ENCODE measurements around the gene ACOT11. TPM values are rescaled to one million over a fixed set of nuclear protein-coding genes. Genes with fewer than 3 reads are reported as not detected.

ACOT11 gene
- total and polyA plus RNA-seq, 2 of the 13 experiments (the other 11 are each of a cell fraction or from before 2014, with no cell fraction given): 2.6 to 3.3 TPM

GRCh38 chr1:54547601-54548388 lies at the start of gene ACOT11 (continued):
- TF ChIP-seq CSRNP2 (CRISPR knock-in tag; conservative IDR thresholded peaks at IDR 0.05; ENCODE audit: low read depth) (no peak), ARNT2 (CRISPR knock-in tag; IDR thresholded peaks at IDR 0.05; ENCODE audit: low read depth) (no peak), ZNF569 (CRISPR knock-in tag; IDR thresholded peaks at IDR 0.05; ENCODE audit: borderline replicate concordance) (no peak), BRD4 (CRISPR knock-in tag; IDR thresholded peaks at IDR 0.05) (no peak), ZFP91 (CRISPR knock-in tag; IDR thresholded peaks at IDR 0.05; ENCODE audit: borderline replicate concordance) (peak; percentile 66), HNRNPL (IDR thresholded peaks at IDR 0.05; ENCODE audit: low read depth, low read length) (peak; percentile 96), STAG1 (CRISPR knock-in tag; IDR thresholded peaks at IDR 0.05) (peak; percentile 23), NCOA2 (CRISPR knock-in tag; IDR thresholded peaks at IDR 0.05) (no peak), ZNF20 (CRISPR knock-in tag; IDR thresholded peaks at IDR 0.05) (no peak), MAFK (conservative IDR thresholded peaks at IDR 0.05 in 1 of 2, IDR thresholded peaks at IDR 0.05 in 1 of 2; ENCODE audit: low read length in 2 of 2) (no peak), PAWR (CRISPR knock-in tag; IDR thresholded peaks at IDR 0.05; ENCODE audit: borderline replicate concordance) (no peak), ZNF275 (CRISPR knock-in tag; IDR thresholded peaks at IDR 0.05; ENCODE audit: borderline replicate concordance) (no peak), ZNF660 (CRISPR knock-in tag; IDR thresholded peaks at IDR 0.05; ENCODE audit: borderline replicate concordance, low read depth) (no peak), PATZ1 (CRISPR knock-in tag; IDR thresholded peaks at IDR 0.05) (peak; percentile 42; the same call in 1 of the 2 replicates), FLYWCH1 (CRISPR knock-in tag; IDR thresholded peaks at IDR 0.05) (no peak), HCFC1 (IDR thresholded peaks at IDR 0.05; ENCODE audit: low read depth, low read length) (no peak), PHF8 (CRISPR knock-in tag; IDR thresholded peaks at IDR 0.05) (0 out of 2 replicates have a peak, but pooled peaks have one; percentile 25), HOXA9 (CRISPR knock-in tag; IDR thresholded peaks at IDR 0.05; ENCODE audit: borderline replicate concordance) (no peak), ZNF281 (CRISPR knock-in tag; IDR thresholded peaks at IDR 0.05; ENCODE audit: borderline replicate concordance) (no peak)

Data from HepG2 (cell line).